OCI-LY7 (cell line): ENCODE results near the gene ARRDC2.

Experiments
- CTCF ChIP-seq: fragments of 200-600 bp; sonication (generic); conservative IDR thresholded peaks from 2 replicates; pipeline ENCODE4 v1.5.1; 2014; ENCODE audit warnings: mild to moderate bottlenecking, antibody characterized with exemption, low read length, moderate library complexity, mixed read lengths
- EZH2phosphoT487 ChIP-seq: fragments of 200-600 bp; sonication (generic); IDR thresholded peaks from 2 replicates; pipeline ENCODE4 v1.6.1; 2018; ENCODE audit warnings: low read depth, borderline replicate concordance, mild to moderate bottlenecking, mixed run types, antibody characterized with exemption, low read length, moderate library complexity, mixed read lengths

- TF ChIP-seq CTCF (no peak), EZH2phosphoT487 (no peak)
Measured at GRCh38 chr19:17968362-17968761, 39.6 kb upstream of the ARRDC2 start.
